ELR (cell line): ENCODE data around the gene FZD1.
A peak's percentile ranks its signal among the peaks of the same experiment; 100 is the strongest.
"Not testable (repeated sequence)": the region's sequence is repeated elsewhere in the genome, so short reads cannot be mapped to it uniquely, and the experiment has no call there.

Experiments used
- DNase-seq: peaks from one replicate; pipeline ENCODE4 v3.0.0-alpha.2; 2015; ENCODE audit warnings: low read depth

Gene FZD1

GRCh38 chr7:91297939-91298338, 33.7 kb downstream of the FZD1 start:
- no peak for DNase-seq

DNA sequence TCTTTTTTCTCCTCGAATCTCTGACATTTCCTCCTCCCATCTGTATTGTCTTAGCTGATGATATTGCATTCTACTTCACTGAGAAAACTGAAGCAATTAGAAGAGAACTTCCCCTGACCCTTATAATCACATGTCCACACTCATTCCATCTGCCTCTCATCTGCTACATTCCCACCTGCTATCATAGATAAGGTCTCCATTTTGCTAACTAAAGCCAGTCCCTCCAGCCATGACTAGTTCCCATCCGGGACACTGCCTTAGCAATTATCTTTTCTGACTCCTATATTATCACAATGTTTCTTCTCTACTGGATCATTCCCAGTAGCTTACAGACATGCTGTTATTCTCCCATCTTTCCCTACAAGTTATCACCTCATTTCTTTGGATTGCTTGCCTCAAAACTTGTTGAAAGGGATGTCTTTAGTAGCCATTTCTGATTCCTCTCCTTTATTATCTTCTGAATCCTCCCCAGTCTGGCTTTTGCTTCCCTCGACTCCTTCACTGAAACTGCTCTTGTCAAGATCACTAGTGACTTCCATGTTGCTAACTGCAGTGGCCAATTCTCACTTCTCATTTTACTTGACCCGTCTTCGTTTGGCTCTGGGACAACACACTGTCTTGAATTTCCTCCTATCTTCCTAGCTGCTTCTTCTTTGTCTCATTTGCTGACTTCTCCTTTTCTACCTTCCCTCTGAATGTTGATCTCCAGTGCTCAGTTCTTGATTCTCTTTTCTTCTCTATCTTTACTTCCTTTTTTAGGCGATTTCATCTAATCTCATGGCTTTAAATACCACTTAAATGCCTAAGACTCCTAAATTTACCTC, 35.9 kb downstream of the FZD1 start:
- DNase-seq, result no peak

DNA sequence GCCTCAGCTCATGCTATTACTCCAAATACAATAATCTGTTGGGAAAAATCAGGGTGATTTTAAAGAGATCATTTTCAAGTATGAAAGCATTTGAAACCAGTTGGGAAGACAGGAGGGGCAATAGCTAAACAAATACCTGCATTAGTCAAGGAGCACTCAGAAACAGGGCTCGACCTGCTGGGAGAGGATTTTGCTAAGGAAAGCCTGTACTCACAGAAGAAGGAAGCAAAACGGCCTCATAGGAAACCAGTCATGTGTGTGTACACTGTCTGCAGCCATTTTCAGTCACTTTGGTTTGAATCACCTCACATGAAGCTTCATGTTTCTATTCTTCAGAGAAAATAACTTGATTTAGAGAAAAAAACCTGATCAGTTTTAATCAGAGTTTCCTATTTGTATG, 38.6 kb downstream of the FZD1 start:
- no peak for DNase-seq

- no peak for DNase-seq
Measured at GRCh38 chr7:91306266-91306665, 42.0 kb downstream of the FZD1 start.

DNA sequence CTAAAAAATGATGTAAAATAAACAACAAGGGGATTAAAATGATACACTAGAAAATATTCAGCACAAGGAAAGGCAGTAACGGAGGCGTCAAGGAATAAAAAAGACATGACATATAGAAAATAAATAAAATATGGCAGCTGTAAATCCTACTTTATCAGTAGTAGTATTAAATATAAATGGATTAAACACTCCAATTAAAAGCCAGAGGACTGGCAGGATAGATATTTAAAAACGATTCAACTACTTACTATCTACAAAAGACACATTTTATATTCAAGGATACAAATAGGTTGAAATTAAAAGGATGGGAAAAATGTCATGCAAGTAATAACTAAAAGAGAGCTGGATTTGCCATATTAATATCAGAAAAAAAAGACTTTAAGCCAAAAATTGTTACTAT, 43.2 kb downstream of the FZD1 start:
- no peak for DNase-seq

GRCh38 chr7:91308191-91308590, 44.0 kb downstream of the FZD1 start:
- DNase-seq, result not testable (repeated sequence)

- DNase-seq, result peak; percentile 30
Measured at GRCh38 chr7:91310830-91311460, 46.7 kb downstream of the FZD1 start.

DNA sequence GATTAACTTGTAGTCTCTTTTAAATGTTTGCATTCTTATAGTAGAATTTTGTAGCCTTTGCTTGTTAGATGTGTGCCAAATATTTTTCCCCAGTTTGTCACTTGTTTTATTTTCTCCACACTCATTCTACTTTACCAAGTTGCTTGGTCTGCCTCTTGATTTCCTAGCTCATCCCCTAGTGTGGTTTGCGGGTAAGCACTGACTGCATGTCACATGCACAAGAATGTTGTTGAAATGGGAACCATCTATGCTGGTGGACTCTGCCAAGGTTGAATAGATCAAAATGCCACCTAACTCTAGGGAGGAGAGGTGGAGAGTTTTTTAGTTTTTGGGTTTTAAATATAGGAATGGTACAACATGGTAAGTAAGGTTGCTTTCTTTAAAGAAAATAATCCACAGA, 47.6 kb downstream of the FZD1 start:
- no peak for DNase-seq

DNA sequence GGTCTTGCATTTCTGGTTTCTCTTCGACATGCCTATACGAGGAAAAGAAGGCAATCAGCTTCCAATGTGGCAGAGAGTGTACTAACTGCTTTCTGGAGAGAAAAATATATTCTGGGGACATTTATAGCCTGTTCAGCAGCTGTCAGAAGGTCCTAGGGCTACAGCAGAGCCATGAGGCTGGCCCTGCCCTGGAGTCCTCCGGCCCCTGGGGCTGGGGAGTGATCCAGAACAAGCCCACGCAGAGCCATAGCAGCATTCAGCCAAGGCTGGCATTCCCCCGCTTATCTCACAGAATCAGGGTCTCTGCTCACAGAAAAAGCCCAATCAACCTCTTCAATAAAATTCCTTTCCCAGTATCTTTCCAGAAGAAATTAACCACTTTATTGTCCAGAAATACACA, 48.9 kb downstream of the FZD1 start:
- DNase-seq, result no peak

- no peak for DNase-seq
Measured at GRCh38 chr7:91314591-91315323, 50.5 kb downstream of the FZD1 start.

DNA sequence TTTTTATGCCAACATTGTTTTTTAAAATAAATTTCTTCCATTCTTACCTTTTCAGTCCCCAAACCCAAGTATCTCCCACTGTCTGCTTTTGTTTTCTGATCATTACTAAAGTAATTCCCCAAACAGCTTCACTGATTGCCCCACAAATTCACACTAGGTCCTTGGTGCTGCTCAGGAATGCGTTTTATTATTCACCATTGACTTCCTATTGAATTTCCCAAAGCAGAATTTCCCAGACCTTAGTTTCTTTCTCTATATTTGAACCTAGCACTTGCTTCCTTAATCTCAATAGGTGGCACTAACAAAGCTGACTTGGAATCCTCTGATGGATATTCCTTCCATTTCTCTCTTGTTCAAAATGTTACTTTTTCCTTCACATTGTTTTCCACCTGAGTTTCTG, 52.2 kb downstream of the FZD1 start:
- no peak for DNase-seq

GRCh38 chr7:91319351-91319750, 55.1 kb downstream of the FZD1 start:
- no peak for DNase-seq

DNA sequence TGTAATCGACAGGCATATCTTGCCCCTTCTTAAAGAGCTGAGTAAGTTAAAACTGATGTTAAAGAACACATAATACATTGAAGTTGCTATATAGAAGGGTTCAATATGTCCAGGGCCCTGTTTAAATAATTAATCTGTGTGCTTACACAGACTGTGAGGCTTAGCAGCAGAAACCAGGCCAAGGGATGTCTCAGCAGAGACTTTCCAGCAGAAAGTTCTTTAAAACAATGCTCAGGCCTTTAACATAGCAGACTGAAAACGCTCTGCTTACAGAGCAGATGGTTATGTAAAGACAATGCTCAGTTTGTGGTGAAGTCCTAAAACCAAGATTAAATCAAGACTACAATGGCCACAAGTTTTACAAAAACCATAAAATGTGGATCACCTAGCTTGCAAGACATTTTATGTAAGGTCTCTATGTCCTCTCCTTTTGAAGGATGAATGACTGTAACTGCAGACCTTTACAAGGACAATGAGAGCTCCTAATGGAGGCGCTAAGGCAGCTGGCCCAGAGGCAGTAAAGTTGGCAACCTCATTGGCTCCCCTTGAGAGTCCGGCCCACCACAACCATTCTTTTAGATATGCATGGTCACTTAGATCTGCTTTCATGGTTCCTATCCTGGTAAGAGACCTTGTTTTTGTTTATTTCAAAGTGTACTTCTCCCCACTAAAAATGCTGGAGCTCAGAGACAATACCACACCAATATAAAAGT, 56.3 kb downstream of the FZD1 start:
- no peak for DNase-seq
